NCI-H748 (cell line): ENCODE measurements around the gene MTHFS.
"Not testable (repeated sequence)": the region's sequence is repeated elsewhere in the genome, so short reads cannot be mapped to it uniquely, and the experiment has no call there.

Experiments used
- DNase-seq: peaks from one replicate; lab custom pipeline; 2025; ENCODE audit not compliant: unreplicated experiment; lab: John Stamatoyannopoulos, UW

MTHFS gene

DNA sequence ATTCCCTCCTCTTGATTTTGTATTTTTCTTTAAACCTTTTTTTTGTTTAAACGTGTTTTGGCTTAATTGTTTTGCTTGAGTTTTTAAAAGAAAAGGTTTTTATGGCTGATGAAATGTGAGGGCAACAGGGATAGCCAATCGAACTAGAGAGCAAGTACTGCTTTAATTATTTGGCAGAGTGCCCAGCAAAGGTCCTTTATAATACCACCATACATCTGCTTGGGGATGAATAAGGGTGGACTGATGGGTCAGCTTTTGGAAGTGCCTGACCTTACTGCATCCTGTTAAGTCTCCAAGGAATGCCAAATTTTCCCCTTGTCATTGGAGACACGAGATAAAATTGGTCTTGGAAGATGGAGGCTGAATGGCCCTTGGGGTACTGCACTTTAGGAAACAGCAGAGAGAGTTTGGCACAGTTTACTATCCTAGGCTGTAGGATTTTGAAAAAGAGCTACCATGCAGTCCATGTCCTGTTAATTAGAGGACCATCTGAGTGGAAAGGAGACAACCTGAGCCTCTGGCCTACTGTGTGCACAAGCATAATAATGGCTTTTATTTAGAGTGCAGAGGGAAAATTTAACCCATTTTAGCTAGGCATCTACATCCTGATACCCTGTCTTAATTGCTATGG lies 19.8 kb upstream of the MTHFS start:
- DNase-seq: peak; percentile 54

GRCh38 chr15:79915776-79916501 lies 19.1 kb upstream of the MTHFS start:
- DNase-seq: not testable (repeated sequence)

DNA sequence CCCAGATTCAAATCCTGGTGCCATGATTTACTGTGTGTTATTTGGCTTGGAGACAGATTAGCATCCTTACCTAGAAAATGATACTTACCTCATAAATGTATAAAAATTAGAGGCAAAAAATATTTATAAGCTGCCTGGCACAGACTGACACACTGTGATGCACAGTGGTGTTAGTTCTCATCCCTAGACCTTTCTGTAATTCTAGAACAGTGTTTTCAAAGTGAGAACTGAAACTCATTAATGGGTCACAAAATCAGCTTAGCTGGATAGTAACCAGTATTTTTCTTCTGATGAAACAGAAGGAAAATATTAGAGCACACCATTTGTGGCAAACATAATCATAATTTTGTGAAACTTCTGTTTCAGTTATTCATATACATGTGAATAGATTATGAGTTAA lies 17.9 kb upstream of the MTHFS start:
- no peak for DNase-seq

DNA sequence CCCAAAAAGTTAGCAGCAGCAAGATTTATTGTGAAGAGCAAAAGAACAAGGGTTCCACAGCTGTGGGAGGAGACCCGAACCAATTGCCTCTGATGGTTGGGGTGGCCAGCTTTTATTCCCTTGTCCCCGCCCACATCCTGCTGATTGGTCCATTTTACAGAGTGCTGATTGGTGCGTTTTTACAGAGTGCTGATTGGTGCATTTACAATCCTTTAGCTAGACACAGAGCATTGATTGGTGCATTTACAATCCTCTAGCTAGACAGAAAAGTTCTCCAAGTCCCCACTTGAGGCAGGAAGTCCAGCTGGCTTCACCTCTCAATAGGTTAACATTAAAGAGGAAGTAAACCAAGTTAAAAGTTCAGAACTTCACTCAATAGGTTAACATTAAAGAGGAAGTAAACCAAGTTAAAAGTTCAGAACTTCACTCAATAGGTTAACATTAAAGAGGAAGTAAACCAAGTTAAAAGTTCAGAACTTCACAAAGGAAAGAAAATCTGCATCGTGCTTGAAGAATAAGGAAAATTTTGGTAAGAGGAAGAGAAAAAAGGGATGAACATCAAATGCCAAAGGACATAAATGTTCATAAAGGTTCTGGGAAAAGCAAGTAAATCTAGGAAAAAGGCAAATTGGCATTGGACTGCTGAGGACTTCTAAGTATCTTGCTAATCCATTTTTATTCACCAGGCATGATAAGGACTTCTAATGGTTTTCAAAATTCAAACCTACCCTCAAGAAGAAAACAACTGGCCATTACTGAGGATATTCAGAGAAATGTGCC lies 12.9 kb upstream of the MTHFS start:
- DNase-seq: not testable (repeated sequence)

DNA sequence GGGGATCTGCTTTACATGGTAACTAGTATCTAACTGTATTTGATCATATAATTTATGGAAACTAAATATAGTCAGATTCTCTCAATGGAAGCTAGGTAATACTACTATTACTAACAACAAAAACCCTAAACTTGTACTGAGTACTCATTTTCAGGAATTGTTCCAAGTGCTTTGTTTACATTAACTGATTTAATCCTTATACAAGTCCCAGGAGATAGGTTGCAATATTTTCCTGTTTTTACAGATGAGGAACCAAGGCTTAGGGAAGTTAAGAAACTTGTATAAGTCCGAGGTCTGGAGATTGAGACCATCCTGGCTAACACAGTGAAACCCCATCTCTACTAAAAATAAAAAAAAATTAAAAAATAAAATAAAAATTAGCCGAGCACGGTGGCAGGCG lies 7.5 kb upstream of the MTHFS start:
- no peak for DNase-seq

GRCh38 chr15:79903626-79904025 lies 6.8 kb upstream of the MTHFS start:
- no peak for DNase-seq

GRCh38 chr15:79903144-79903543 lies 6.3 kb upstream of the MTHFS start:
- DNase-seq: no peak

GRCh38 chr15:79901958-79902357 lies 5.1 kb upstream of the MTHFS start:
- DNase-seq: no peak

DNA sequence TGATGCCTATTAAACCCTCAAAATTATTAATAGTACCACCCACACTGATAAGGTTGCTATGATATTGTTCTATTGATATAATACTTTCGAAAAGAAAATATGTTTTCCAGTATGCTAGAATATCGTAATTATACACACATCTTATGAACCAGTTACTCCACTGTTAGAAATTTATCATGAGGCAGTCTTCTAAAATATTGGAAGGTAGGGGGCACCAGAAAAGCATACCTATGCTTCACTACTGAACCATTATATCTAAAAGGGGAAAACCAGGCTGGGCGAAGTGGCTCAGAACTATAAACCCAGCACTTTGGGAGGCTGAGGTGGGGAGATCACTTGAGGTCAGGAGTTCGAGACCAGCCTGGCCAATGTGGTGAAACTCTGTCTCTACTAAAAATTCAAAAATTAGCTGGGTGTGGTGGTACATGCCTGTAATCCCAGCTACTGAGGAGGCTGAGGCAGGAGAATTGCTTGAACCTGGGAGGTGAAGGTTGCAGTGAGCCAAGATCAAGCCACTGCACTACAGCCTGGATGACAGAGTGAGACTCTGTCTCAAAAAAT lies 4.1 kb upstream of the MTHFS start:
- not testable (repeated sequence) for DNase-seq

GRCh38 chr15:79900087-79900486 lies 3.3 kb upstream of the MTHFS start:
- no peak for DNase-seq

GRCh38 chr15:79898786-79899185 lies 2.0 kb upstream of the MTHFS start:
- not testable (repeated sequence) for DNase-seq

DNA sequence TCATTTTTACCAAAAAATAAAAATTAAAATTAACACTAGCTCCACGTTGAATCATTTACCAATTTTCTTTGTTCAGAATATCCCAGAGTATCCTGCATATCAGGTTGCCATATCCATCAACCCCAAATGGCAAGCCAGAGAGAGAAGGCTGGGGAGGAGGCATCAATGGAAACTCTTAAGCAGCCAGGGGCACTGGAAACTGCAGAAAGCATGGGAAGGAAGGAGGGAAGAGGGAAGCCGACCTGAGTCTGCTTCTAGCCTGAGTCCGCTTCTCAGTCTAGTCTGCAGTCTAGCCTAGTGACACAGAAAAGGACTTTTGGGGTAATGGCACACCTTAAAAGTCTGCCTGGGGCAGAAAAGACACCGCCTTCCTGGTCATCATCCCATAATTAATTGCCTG lies 1.6 kb upstream of the MTHFS start:
- DNase-seq: no peak

DNA sequence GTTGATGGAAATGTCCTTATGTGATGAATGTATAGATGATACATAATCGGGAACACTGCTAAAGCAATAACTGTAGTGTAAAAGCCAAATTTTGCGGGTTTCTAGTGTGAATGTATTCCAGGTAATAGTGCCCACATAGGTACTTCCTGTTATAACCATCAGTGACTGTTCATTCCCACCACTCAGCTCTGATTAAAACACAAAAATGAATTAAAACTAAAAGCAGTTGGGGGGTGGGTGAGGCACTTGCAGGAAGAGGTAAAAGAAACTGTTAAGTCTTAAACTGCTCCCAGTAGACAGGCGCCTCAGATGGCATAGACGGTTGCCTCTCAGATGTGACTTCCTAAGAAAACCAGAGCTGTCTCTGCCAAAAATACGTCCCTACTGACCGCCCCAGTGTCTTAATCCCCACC lies 893 bp upstream of the MTHFS start:
- DNase-seq: no peak

- DNase-seq: no peak
Observed at GRCh38 chr15:79897380-79897678, 515 bp upstream of the MTHFS start.

- no peak for DNase-seq
Observed at GRCh38 chr15:79896131-79896633, 632 bp downstream of the MTHFS start.

- no peak for DNase-seq
Observed at GRCh38 chr15:79887054-79887930, 9.5 kb downstream of the MTHFS start.

DNA sequence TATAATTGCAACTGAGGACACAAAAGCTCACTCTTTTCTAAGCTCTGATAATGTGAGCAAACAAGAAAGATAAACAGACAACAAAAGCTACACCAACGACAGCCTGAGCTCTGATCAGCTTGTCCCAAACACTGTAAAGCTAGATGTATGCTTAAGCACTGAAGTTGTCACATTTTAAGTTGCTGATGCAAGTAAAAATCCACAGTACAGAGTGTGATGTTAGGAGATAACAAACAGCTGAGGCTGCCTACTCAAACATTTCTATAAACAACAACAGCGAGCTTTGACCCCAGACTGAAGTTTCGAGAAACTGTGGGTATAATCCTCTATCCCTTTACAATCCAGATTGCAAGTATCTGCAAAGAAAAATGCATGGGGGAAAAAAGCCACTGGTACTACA lies 10.7 kb downstream of the MTHFS start:
- DNase-seq: no peak

GRCh38 chr15:79884204-79884596 lies 12.6 kb downstream of the MTHFS start:
- DNase-seq: peak; percentile 1

DNA sequence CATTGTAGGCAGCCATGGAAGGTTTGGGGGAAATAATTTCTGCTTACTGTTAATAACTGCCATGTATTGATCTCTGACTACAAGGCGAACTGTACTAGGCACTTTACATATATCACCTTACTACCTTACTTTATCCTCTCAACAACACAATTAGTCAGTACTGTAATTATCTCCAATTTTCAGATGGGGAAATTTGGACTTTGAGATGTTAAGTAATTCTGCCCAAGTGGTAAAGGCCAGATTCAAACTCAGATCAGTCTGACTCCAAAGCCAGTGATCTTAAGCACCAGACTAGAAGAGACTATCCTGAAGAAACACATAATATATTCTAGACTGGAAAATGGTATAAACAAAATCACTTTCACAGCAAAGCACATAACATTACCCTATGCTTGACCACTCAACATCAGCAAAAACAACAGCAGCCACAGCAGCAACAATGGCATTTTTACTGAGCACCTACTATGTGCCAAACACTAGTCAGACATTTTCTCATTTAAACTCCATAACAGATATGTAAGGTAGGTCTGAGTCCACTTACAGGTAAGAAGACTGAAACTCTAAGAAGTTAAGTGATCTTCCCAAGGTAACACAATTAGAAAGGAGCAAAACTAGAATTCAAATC lies 13.1 kb downstream of the MTHFS start:
- no peak for DNase-seq

DNA sequence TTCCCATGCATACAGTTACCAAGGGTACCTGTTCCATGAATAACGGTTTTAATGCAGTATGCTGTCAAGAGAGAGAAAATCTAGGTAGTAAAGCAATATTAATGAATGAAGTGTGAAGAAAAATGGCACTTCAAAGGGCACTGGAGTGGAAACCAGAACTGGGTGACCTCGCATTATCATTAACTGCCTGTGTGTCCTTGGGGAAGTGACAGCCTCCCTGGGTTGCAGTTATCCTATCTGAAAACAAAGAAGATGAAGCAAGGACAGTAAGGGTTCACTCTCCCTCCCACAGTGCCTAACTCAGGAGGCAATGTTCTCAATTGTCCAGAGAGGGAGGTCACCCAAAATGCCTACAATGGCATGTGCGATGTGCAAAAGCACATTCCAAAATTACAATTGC lies 15.1 kb downstream of the MTHFS start:
- DNase-seq: no peak
